Measurements from ENCODE around the gene AOPEP.
"Not testable (repeated sequence)": the region's sequence is repeated elsewhere in the genome, so short reads cannot be mapped to it uniquely, and the experiment has no call there.

Gene AOPEP

GRCh38 chr9:94874316-94874715 lies 147.8 kb downstream of the AOPEP start:
- no peak for DNase-seq

DNA sequence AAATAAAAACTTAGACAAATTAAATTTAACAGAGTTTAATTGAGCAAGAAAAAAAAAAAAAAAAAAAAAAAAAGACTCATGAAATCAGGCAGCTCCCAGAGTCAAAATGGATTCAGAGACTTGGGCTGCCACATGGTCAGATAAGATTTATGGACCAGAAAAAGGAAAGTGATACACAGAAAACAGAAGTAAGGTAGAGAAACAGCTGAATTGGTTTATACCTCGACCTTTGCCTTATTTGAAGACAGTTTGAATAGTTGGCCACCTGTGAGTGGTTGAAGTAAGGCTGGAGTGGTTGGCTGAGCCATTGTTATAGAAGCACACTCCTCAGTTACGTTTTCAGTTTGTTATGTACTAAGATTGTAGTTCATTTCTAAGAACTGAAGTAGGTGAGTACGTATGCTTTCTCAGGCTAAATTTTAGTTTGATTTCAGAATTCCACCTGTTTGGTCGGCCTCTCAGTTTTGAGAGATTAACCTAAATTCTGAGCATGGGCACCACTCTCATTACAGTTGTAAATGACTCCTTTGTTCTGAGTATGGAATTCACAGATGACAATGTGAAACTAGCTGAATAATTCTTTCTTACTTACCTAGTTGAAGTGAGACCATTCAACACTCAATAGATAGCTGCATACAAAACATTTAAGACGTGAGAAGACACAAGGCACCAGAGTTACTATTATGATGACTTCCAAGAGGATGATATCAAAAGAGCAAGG lies 149.0 kb downstream of the AOPEP start:
- no peak for DNase-seq

DNA sequence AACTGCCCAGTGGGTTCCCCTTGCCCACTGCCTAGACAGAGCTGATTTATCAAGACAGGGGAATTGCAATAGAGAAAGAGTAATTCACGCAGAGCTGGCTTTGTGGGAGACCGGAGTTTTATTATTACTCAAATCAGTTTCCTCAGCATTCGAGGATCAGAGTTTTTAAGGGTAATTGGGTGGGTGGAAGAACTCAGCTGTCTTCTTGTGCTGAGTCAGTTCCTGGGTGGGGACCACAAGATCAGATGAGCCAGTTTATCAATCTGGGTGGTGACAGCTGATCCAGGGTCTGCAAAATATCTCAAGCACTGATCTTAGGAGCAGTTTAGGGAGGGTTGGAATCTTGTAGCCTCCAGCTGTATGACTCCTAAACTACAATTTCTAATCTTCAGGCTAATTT lies 152.3 kb downstream of the AOPEP start:
- DNase-seq, result not testable (repeated sequence)

GRCh38 chr9:94879230-94879629 lies 152.7 kb downstream of the AOPEP start:
- DNase-seq, result no peak

DNA sequence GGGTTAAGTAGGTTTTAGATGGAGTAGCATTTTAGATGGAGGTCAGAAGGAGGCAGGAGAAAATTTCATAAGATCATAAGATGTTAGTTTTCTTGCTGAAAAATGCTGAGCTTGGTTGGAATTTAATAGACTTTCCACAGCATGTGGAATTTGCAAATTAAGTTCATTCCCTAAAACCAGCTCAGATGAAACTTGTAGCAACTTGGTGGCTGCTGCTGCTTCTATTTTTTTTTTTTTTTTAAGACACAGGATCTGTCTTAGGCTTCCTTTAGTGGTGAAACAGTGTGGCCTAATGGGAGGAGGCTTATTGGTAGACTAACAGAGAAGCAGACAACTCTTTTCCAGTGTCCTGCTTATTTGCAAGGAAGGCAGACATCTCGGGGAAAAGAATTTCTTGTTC lies 154.5 kb downstream of the AOPEP start:
- no peak for DNase-seq

DNA sequence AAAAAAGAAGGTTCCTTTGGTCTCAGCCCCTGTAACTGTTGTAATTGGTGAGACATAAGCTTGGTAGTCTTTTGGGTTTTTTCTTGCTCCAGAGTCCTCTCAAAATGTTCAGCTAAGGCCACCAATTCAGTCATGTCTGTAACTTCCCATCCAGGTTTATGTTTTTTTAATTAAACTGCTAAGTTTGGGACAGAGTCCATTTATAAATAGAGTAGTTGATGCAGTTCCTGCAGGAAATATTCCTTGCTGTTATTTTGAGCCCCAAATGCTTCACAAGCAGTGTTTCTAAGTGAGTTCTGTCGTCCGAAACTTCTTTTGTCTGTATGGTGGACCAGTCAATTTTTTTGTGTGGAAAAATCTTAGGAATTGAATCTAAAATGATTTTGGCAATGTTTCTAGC lies 155.0 kb downstream of the AOPEP start:
- DNase-seq, result no peak

DNA sequence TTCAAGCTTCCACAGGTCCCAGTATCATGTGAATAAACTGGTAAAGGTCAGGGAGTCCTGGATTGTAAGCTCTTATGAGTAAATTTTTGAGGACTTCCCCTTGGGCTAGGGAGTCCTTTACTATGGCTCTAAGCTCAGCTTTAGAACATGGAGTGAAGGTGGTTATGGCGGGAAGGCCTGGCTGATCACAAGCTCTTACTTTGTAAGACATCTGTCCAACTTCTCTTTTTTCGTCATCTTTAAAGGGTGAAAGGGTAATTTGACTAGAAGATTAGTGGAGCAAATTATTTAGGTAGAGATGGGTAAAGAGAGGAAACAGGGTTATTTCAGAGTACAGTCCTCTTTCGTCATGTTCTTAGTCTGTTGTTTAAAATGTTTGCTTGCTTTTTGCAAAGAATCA lies 155.4 kb downstream of the AOPEP start:
- DNase-seq, result no peak

DNA sequence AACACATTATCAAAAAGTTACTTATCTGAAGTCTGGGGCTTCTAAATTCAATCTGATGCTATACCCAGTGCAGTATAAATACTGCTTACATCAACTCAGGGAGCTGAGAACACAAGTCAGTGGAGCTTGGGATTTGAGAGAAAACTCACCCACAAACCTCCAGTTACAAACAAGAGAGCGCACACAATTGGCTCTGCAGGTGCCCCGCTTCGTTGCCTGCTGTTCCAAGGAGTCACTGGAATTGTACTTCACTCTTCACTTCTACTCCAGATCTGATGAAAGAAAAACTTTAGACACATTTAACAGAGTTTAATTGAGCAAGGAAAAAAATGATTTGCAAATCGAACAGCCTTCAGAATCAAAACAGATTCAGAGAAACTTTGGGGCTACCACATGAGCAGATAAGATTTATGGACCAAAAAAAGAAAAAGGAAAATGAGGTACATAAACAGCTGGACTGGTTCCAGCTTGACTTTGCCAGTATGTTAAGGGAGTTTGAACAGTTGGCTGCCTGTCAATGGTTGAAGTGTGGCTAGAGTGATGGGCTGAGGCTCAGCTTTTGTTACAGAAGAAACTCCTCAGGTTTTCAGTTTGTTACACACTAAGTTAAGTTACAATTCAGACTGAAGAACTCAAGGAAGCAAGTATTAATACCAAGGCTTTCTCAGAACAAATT lies 156.6 kb downstream of the AOPEP start:
- DNase-seq, result no peak

- DNase-seq, result no peak
Observed at GRCh38 chr9:94885854-94886447, 159.5 kb downstream of the AOPEP start.

DNA sequence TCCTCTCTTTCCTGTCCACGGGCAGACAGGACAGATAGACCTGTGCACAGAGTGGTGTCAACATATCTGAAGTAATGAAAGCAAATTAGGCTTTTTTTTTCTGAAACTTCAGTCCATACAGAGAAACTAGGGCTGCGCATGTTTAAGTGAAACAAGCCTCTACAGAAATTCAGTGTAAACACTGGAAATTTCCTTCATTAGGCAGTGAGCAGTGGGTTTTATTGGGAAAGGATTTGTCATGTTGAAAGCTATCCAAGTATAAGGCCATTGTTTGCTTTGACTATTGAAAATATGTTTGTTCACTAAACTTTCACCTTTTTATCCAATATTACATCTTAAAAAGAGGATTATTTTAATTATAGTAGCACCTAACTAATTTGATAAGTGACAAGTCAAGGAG lies 161.2 kb downstream of the AOPEP start:
- no peak for DNase-seq

GRCh38 chr9:94888775-94889174 lies 162.3 kb downstream of the AOPEP start:
- no peak for DNase-seq

GRCh38 chr9:94889628-94890027 lies 163.1 kb downstream of the AOPEP start:
- DNase-seq, result no peak

- DNase-seq, result no peak
Observed at GRCh38 chr9:94891183-94891582, 164.7 kb downstream of the AOPEP start.

DNA sequence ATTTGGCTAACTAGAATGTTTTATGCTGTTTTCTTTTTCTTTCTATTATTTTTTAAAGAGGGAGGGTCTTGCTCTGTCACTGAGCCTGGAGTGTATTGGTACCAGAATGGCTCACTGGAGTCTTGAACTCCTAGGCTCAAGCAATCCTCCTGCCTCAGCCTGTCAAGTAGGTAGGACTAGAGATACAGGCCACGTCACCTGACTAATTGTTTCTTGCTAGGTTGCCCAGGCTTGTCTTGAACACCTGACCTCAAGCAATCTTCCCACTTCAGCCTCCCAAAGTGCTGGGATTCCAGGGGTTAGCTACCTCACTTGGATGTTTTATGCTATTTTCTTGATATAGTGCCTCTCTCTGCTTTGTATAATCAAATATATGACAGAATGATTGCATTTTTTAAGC lies 166.2 kb downstream of the AOPEP start:
- no peak for DNase-seq

- no peak for DNase-seq
Observed at GRCh38 chr9:94894094-94894699, 167.7 kb downstream of the AOPEP start.

- no peak for DNase-seq
Observed at GRCh38 chr9:94895668-94896067, 169.2 kb downstream of the AOPEP start.

DNA sequence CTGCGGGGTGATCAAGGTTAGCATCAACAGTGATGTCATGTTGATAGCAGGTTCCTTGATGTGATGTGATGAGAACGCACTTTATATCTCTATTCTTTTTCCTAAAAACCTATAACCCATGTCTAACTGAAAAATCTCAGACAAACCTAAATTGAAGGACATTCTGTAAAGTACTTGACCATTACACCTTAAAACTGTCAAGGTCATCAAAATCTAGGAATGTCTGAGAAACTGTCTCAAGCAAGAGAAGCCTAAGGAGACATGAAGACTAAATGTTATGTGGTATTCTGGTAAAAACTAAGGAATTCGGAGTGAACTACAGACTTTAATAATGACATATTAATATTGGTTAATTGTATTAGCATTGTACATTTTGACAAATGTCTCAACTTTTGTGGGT lies 170.0 kb downstream of the AOPEP start:
- no peak for DNase-seq

DNA sequence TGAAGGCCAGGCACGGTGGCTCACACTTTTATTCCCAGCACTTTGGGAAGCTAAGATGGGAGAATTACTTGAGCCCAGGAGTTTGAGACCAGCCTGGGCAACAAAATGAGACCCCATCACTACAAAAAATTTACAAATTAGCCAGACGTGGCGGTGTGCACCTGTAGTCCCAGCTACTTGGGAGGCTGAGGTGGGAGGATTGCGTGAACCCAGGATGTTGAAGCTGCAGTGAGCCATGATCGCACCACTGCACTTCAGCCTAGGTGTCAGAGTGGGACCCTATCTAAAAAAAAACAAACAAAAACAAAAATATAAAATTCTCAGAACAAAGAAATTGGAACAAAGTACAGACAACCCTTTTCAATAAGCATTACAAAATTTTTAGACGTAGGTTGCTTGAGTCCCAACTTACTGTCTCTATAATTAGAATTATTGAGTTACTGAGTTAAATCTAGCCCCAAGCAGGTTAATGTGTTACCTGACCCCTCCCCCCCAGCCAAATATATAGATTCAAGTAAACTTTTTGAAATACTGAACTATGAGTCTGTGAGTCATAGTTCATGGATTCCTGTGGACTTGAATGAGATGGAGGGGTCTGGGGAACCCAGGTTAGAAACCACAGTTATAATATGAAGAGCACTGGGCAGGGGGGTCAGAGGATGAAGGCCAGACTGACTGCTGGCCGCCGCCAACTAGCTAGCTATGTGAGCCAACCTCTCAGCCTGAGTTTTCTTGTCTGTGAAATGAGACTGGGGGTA lies 173.1 kb downstream of the AOPEP start:
- no peak for DNase-seq

DNA sequence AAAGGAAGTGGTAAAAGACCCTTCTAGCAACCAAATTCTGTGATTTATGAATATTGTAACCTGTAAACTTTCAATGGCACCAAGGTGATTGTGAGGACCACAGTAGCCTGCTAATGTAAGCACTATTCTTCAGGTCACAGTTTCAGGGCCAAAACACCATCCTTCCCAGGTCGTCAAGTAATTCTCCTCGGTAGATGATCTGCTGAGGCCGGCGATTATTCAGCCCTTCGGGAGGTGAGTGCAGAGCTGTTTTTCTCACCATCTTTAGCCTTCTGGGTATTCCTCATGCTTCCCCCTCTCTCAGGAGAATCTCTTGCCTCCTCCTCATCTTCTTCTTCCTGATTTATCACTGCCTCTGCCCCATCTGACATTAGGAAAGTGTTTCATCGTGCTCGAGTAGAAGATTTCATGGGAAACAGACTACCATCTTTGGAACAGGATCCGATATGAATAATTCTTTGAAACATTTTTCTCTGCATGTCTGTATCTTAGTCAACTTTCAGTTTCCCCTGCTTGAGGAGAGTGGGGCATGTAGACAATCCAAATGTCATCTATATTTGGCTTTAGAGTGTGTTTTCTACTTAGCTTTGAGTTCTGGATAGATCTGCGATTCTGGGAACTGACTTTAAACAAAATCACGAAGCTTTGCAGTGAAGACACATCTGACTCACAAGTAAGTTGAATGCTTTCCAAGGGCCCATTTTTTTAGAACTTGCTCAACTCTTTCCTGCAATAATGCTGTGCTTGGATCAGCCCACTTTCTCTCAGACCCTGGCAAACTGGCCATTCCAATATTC lies 173.9 kb downstream of the AOPEP start:
- DNase-seq, result no peak

DNA sequence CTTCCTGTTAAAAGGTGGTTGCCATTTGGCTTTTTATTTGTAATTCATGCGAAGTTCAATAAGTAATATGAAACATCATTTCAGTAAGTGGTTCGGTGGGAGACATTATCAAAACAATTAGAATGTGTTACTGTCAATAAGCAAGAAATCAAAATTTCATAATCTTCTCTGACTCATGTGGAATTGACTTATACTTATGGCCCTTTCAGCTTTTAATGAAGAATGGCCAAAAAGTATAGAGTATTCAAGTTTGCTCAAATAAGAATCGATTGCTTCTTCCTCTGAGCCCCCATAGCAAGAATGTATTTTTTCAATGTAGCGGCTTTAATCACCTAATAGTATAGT lies 174.5 kb downstream of the AOPEP start:
- DNase-seq, result no peak

- DNase-seq, result no peak
Observed at GRCh38 chr9:94903961-94904421, 177.5 kb downstream of the AOPEP start.

- no peak for DNase-seq
Observed at GRCh38 chr9:94904806-94905205, 178.3 kb downstream of the AOPEP start.

Measured in GDM1 (cell line).